Stimulated activated naive CD8-positive, alpha-beta T cell treated with anti-CD3 and anti-CD28 coated beads, Interleukin-15, Interleukin-2, amounts not matched to agents 100 ng/mL and 50 ng/mL, for 24 hours (primary cell): Measurements from ENCODE around the gene KLHL17.
A peak's percentile ranks its signal among the peaks of the same experiment; 100 is the strongest.

Source experiments
- H3K27ac Mint-ChIP-seq: one replicate; pipeline ENCODE4 v1.8.0; 2021; ENCODE audit warnings: mild to moderate bottlenecking, mixed read lengths
- H3K27me3 Mint-ChIP-seq: one replicate; pipeline ENCODE4 v1.8.0; 2021; ENCODE audit warnings: mixed read lengths
- H3K36me3 Mint-ChIP-seq: one replicate; pipeline ENCODE4 v1.8.0; 2021; ENCODE audit warnings: low read depth, mixed read lengths
- H3K4me1 Mint-ChIP-seq: one replicate; pipeline ENCODE4 v1.8.0; 2021; ENCODE audit warnings: low read depth, mixed read lengths
- H3K4me3 Mint-ChIP-seq: one replicate; pipeline ENCODE4 v1.8.0; 2021; ENCODE audit warnings: mild to moderate bottlenecking, mixed read lengths
- H3K9me3 Mint-ChIP-seq: one replicate; pipeline ENCODE4 v1.8.0; 2021; ENCODE audit warnings: mixed read lengths

The KLHL17 gene

GRCh38 chr1:929712-930632 lies 30.4 kb upstream of the KLHL17 start:
- Mint-ChIP-seq H3K9me3 (no peaks in the 10 kb centered on the region), H3K4me3 (no peak overlapping the region), H3K36me3 (no peaks in the 10 kb centered on the region), H3K4me1 (peaks cover 4% of the 10 kb centered on the region), H3K27me3 (peaks cover 29% of the 10 kb centered on the region), H3K27ac (no peak overlapping the region)

DNA sequence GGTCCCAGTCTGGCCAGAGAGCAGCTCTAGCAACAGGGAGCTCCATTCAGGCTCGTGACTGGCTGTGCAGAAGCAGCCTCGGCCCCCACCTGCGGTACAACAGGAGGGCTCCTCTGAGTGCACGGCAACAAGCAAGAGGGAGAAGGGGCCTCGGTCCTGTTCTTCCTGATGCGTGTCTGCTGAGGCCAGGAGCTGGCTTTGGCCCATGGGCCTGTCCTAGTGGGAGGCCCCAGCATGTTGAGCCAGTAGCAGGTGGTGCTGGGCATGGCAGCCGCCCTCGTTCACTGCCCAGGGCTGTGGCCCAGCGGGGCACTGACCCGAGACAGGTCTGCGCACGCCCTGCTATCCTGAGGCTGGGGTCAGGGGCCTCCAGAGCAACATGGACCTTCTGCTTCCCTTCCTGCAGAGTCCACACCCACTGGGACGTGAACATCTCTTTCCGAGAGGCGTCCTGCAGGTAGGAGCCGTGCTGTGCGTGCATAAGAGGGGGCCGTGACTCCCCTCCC lies 29.7 kb upstream of the KLHL17 start:
- no peak overlapping the region for H3K4me3 Mint-ChIP-seq
- H3K27ac Mint-ChIP-seq: no peak overlapping the region
- H3K36me3 Mint-ChIP-seq: no peaks in the 10 kb centered on the region
- no peaks in the 10 kb centered on the region for H3K9me3 Mint-ChIP-seq
- H3K27me3 Mint-ChIP-seq: peaks cover 33% of the 10 kb centered on the region
- peaks cover 6% of the 10 kb centered on the region for H3K4me1 Mint-ChIP-seq

DNA sequence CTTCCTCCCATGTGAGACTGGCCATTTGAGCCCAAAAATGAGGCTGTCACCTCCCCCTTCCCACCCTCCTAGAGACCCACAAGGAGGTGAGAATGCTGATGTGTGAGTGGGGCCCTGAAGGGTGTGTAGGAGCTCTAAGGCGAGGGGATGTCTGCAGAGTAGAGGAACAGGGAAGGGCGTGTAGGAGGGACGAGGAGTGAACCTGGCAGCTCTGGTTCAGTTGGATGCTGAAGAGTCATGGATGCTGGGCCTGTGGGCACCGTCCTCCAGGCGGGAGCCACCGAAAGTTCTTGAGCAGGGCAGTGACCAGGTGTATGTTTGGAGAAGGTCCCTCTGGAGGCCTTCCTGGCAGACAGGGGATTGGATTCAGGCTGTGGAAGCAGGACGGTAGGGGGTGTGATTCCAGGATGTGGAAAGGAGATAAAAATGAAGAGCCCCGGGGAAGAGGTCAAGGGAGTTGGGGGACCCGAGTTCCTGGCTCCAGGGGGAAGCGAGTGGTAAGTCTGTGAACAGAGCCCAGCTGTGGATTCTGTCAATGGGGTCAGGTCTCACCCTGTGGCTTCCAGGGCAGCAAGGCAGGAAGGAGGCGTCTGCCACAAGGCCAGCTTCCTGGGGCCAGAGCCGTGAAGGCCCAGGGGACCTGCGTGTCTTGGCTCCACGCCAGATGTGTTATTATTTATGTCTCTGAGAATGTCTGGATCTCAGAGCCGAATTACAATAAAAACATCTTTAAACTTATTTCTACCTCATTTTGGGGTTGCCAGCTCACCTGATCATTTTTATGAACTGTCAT lies 28.8 kb upstream of the KLHL17 start:
- Mint-ChIP-seq H3K4me1 (peaks cover 6% of the 10 kb centered on the region), H3K27ac (peak overlapping the region; percentile 55), H3K9me3 (no peaks in the 10 kb centered on the region), H3K36me3 (no peaks in the 10 kb centered on the region), H3K4me3 (no peak overlapping the region), H3K27me3 (peaks cover 26% of the 10 kb centered on the region)

DNA sequence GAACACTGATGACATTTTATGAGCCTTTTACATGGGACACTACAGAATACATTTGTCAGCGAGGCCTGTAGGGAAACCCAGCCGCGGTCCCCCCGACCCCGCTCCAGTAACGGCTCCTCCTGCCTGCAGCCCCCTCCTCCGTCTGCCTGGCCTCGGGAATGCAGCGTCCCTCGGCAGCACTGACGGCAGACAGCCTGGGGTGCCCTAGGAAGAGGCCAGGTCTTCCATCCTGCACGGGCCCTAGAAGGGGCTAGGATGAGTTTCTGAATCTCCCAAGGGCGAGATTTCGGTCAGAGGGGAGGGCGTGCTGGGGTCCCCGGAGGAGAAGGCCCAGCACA lies 28.2 kb upstream of the KLHL17 start:
- Mint-ChIP-seq H3K27me3 (peaks cover 23% of the 10 kb centered on the region), H3K4me3 (no peak overlapping the region), H3K9me3 (no peaks in the 10 kb centered on the region), H3K4me1 (peaks cover 6% of the 10 kb centered on the region), H3K27ac (no peak overlapping the region), H3K36me3 (no peaks in the 10 kb centered on the region)

DNA sequence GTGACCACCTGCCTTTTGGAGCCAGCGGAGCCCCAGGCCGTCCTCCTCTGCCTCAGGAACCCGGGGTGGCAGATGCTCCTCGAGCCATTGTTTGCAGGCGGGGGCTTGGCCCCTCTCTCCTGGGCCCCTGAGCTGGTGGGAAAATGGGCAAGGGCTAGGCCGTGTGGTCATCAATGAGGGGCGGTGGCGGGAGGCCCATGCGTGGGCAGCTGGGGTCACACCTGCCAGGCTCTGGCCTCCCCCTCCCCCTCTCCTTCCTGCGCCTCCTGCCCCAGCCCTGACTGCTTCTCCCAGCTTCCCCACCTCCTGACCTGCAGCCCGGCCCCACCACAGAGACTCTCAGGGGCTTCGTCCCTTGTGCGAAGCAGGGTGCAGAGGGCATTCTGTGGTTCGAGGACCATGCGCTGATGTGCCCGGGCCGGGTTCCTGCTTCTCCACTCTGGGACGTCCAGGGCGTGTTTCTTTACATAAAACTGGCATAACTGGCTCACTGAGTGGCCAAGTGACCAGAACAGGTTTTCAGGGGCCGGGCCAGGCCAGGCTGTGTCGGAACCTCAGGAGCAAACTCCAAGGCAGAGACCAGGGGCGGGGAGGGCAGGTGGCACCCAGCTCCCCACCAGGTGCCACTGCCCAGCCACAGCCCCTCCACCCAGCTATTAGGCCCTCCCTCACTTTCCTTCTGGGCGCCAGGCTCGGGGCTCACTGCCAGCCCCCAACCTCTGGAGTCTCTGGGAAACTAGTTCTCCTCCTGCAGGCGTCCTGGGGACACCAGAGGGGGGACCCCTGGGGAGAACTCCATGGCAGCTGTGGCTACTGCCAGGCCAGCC lies 27.4 kb upstream of the KLHL17 start:
- no peak overlapping the region for H3K4me3 Mint-ChIP-seq
- H3K36me3 Mint-ChIP-seq: no peaks in the 10 kb centered on the region
- no peaks in the 10 kb centered on the region for H3K9me3 Mint-ChIP-seq
- H3K27me3 Mint-ChIP-seq: peaks cover 19% of the 10 kb centered on the region
- H3K27ac Mint-ChIP-seq: no peak overlapping the region
- peaks cover 6% of the 10 kb centered on the region for H3K4me1 Mint-ChIP-seq

DNA sequence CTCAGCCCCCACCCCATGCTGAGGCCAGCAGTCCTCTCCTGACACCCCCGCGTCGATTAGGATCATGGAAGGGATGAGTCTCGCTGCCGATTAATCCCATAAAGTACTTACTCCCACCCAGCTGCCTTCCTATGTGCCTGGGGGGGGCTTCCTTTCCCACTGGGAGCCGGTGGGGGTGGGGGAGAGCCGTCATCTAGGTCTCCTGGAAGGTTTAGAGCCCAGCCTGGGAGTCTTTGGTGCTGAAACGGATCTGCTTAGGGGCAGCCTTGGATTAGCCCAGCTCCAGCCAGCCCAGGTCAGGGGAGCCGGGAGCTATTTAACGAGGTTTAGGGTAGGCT lies 26.8 kb upstream of the KLHL17 start:
- Mint-ChIP-seq H3K27me3 (peaks cover 20% of the 10 kb centered on the region), H3K36me3 (no peaks in the 10 kb centered on the region), H3K27ac (no peak overlapping the region), H3K4me3 (no peak overlapping the region), H3K9me3 (no peaks in the 10 kb centered on the region), H3K4me1 (peaks cover 6% of the 10 kb centered on the region)

DNA sequence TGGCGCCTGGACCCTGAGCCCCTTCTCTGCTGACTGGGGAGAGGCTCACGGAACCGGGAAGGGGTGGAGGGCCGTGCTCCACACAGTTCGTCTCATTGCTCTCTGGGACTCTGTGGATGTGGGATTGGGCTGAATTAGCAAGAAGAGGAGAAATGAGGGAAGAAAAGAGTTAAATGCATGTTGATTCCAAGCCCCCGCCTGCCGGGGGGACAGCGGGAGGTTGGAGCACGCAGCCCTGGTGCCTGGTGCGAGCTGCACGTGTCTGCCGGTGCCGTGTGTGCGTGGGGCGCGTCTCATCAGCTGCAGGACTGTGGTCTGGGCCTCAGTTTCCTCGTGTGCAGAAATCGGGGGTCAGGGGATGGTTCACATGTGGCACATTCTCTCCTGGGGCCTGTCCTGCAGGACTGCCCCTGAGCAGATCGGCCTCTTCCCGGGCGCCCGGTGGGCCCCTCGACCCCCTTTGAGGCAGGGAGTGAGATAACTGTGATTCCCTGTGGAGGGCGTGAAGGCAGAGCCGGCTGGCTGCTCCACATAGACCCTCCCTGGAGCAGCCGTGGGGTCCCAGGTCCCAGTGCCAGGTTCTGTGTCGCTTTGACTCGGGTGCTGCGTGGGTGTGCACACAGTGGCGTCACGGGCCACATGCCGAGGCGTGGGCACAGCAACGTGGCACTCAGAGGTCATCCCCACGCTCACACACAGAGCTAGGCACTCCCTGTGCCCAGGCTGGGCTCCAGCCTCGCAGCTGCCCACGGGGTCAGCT lies 25.2 kb upstream of the KLHL17 start:
- Mint-ChIP-seq H3K27ac (no peak overlapping the region), H3K9me3 (no peaks in the 10 kb centered on the region), H3K36me3 (no peaks in the 10 kb centered on the region), H3K4me1 (peaks cover 6% of the 10 kb centered on the region), H3K4me3 (no peak overlapping the region), H3K27me3 (peaks cover 23% of the 10 kb centered on the region)

DNA sequence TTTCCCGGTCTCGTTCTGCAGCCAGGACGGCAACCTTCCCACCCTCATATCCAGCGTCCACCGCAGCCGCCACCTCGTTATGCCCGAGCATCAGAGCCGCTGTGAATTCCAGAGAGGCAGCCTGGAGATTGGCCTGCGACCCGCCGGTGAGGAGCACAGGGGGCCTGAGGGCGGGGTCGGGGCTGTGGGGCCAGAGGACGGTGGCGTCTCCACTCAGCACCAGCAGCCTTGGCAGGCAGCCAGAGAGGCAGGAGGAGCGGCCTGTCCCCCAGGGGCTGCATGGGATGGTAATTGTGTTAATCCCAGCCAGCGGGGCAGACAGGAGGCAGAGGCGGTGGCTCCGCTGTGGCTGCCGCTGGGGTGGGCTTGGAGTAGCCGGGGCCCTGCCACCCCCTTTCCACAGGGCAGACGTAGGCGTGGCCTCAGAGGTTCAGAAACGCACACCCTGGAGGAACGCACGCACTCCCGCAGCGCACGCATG lies 24.6 kb upstream of the KLHL17 start:
- Mint-ChIP-seq H3K27ac (no peak overlapping the region), H3K27me3 (peaks cover 24% of the 10 kb centered on the region), H3K36me3 (no peaks in the 10 kb centered on the region), H3K4me1 (peaks cover 8% of the 10 kb centered on the region), H3K9me3 (no peaks in the 10 kb centered on the region), H3K4me3 (no peak overlapping the region)

GRCh38 chr1:936348-937264 lies 23.8 kb upstream of the KLHL17 start:
- H3K4me3 Mint-ChIP-seq: no peak overlapping the region
- H3K9me3 Mint-ChIP-seq: no peaks in the 10 kb centered on the region
- no peaks in the 10 kb centered on the region for H3K36me3 Mint-ChIP-seq
- H3K27ac Mint-ChIP-seq: no peak overlapping the region
- H3K4me1 Mint-ChIP-seq: peaks cover 13% of the 10 kb centered on the region
- peaks cover 26% of the 10 kb centered on the region for H3K27me3 Mint-ChIP-seq

DNA sequence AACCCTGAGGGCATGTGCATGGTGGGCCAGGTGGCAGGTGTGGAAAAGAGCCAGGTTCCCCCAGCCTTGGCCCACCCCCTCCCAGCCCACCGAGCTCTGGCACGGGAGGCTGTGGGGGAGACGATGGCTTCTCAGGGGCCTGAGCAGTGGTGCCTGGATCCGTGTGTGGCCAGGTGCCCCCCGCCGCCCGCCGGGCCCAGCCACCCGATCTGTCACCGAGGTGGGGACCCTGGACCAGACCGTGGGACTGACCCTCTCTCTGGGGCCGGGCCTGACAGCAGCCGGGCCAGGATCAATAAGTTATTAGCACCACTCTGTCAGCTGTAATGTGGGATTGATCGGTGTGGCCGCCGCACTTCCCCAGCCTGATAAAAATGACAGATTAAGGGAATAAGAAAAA lies 22.9 kb upstream of the KLHL17 start:
- Mint-ChIP-seq H3K27me3 (peaks cover 26% of the 10 kb centered on the region), H3K9me3 (no peaks in the 10 kb centered on the region), H3K4me1 (peaks cover 13% of the 10 kb centered on the region), H3K4me3 (no peak overlapping the region), H3K27ac (no peak overlapping the region), H3K36me3 (no peaks in the 10 kb centered on the region)

- Mint-ChIP-seq H3K4me3 (no peak overlapping the region), H3K27ac (no peak overlapping the region)
Measured at GRCh38 chr1:938088-938683, 22.2 kb upstream of the KLHL17 start.

GRCh38 chr1:938711-939489 lies 21.5 kb upstream of the KLHL17 start:
- Mint-ChIP-seq H3K9me3 (no peaks in the 10 kb centered on the region), H3K27me3 (peaks cover 26% of the 10 kb centered on the region), H3K4me1 (peaks cover 13% of the 10 kb centered on the region), H3K4me3 (no peak overlapping the region), H3K27ac (no peak overlapping the region), H3K36me3 (no peaks in the 10 kb centered on the region)

More at GRCh38 chr1:938088-938683, 22.2 kb upstream of the KLHL17 start:
- Mint-ChIP-seq H3K36me3 (no peaks in the 10 kb centered on the region), H3K9me3 (no peaks in the 10 kb centered on the region), H3K4me1 (peaks cover 13% of the 10 kb centered on the region), H3K27me3 (peaks cover 26% of the 10 kb centered on the region)
